Type B pancreatic cell (in vitro differentiated cells): ENCODE measurements around the gene KCNC3. TPM values are rescaled to one million over a fixed set of nuclear protein-coding genes. Genes with fewer than 3 reads are reported as not detected.

Source experiments
- DNase-seq: peaks from one replicate; pipeline ENCODE4 v3.0.0; 2021; ENCODE audit warnings: mixed read lengths; ENCODE audit not compliant: unreplicated experiment; ENCODE audit errors: extremely low spot score
- H3K27ac Mint-ChIP-seq: 2 replicates; pipeline ENCODE4 v1.8.0; 2021; ENCODE audit warnings: mild to moderate bottlenecking, mixed read lengths
- H3K27me3 Mint-ChIP-seq: 2 replicates; pipeline ENCODE4 v1.8.0; 2021; ENCODE audit warnings: mixed read lengths
- H3K36me3 Mint-ChIP-seq: 2 replicates; pipeline ENCODE4 v1.8.0; 2021; ENCODE audit warnings: mixed read lengths
- H3K4me1 Mint-ChIP-seq: one replicate; pipeline ENCODE4 v1.8.0; 2021; ENCODE audit warnings: mixed read lengths; ENCODE audit not compliant: unreplicated experiment
- H3K4me3 Mint-ChIP-seq: 2 replicates; pipeline ENCODE4 v1.8.0; 2021; ENCODE audit warnings: mild to moderate bottlenecking, mixed read lengths
- H3K9me3 Mint-ChIP-seq: 2 replicates; pipeline ENCODE4 v1.8.0; 2021; ENCODE audit warnings: mixed read lengths
- total RNA-seq: library from RNA; stranded (reverse); gene quantifications from 2 replicates; pipeline ENCODE4 v1.2.1, GENCODE V29; 2021; ENCODE audit warnings: low replicate concordance
- TF ChIP-seq, protein P1 (sequence below): fragments of 200-600 bp; sonication (generic); conservative IDR thresholded peaks from 2 replicates; pipeline ENCODE4 v1.5.0; 2021; ENCODE audit warnings: antibody characterized with exemption, mild to moderate bottlenecking

KCNC3 gene
- total RNA-seq, 1 donor from 2014 or later = 9.5 TPM

- no peak for DNase-seq
- Mint-ChIP-seq H3K9me3 (no peaks in the 10 kb centered on the region), H3K4me1 (peaks cover 26% of the 10 kb centered on the region), H3K27ac (no peak overlapping the region), H3K36me3 (no peaks in the 10 kb centered on the region), H3K27me3 (peaks cover 37% of the 10 kb centered on the region), H3K4me3 (peak overlapping the region; percentile 79)
- TF ChIP-seq, protein P1, sequence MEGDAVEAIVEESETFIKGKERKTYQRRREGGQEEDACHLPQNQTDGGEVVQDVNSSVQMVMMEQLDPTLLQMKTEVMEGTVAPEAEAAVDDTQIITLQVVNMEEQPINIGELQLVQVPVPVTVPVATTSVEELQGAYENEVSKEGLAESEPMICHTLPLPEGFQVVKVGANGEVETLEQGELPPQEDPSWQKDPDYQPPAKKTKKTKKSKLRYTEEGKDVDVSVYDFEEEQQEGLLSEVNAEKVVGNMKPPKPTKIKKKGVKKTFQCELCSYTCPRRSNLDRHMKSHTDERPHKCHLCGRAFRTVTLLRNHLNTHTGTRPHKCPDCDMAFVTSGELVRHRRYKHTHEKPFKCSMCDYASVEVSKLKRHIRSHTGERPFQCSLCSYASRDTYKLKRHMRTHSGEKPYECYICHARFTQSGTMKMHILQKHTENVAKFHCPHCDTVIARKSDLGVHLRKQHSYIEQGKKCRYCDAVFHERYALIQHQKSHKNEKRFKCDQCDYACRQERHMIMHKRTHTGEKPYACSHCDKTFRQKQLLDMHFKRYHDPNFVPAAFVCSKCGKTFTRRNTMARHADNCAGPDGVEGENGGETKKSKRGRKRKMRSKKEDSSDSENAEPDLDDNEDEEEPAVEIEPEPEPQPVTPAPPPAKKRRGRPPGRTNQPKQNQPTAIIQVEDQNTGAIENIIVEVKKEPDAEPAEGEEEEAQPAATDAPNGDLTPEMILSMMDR = no peak
Observed at GRCh38 chr19:50326101-50326664, 3.0 kb downstream of the KCNC3 start.

DNA sequence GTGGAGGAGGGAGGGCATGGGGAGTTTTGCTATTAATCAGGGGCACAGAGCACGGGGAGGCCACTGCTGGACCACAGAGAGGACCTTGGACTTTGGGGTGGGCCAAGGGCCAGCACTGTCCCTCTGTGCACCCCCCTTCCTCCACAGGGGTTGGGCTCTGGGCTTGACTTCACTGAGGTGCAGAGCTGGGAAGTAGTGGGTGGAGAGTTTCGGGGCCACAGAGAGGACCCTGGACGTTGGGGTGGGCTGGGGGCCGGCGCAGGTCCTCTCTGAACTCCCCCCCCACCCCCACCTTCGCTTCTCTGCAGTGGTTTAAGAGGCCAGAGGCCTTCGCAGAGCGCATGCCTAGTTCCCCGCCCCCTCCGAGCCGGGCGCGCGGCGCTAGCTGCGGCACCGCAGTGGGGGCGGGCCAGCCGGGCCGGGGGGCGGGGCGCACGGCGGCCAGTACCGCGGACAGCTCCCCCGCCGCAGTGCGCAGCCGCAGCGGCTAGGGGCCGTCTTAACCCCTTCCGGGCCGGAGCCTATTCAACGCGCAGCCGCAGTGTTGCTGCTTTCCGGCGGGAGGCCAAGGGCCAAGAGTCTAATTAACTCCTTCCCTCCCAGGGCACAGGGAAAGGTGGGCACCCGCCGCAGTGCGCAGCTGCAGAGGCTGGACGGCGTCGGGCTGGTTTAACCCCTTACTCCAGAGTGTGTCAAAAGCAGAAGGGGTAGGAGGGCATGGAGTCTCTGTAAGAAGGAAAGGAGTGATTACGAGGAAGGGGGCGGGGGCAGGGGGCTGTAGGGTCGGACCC lies 3.7 kb downstream of the KCNC3 start:
- Mint-ChIP-seq H3K4me3 (peak overlapping the region; percentile 79), H3K27ac (peak overlapping the region; percentile 50), H3K4me1 (peaks cover 25% of the 10 kb centered on the region)

GRCh38 chr19:50324331-50324730 lies 4.8 kb downstream of the KCNC3 start:
- H3K27me3 Mint-ChIP-seq = peaks cover 35% of the 10 kb centered on the region
- no peaks in the 10 kb centered on the region for H3K9me3 Mint-ChIP-seq
- peak overlapping the region; percentile 21 for H3K27ac Mint-ChIP-seq

More for the DNA sequence above, 3.7 kb downstream of the KCNC3 start:
- Mint-ChIP-seq H3K36me3 (no peaks in the 10 kb centered on the region), H3K27me3 (peaks cover 37% of the 10 kb centered on the region), H3K9me3 (no peaks in the 10 kb centered on the region)
- DNase-seq = peak; percentile 93
- TF ChIP-seq, protein P1 = no peak

GRCh38 chr19:50323782-50324133 lies 5.4 kb downstream of the KCNC3 start:
- TF ChIP-seq, protein P1 = no peak
- no peak overlapping the region for H3K4me3 Mint-ChIP-seq
- no peaks in the 10 kb centered on the region for H3K9me3 Mint-ChIP-seq
- peaks cover 14% of the 10 kb centered on the region for H3K4me1 Mint-ChIP-seq
- no peaks in the 10 kb centered on the region for H3K36me3 Mint-ChIP-seq
- H3K27me3 Mint-ChIP-seq = peaks cover 35% of the 10 kb centered on the region
- H3K27ac Mint-ChIP-seq = no peak overlapping the region
- DNase-seq = no peak

More at GRCh38 chr19:50324331-50324730, 4.8 kb downstream of the KCNC3 start:
- no peak for DNase-seq
- TF ChIP-seq, protein P1 = no peak
- Mint-ChIP-seq H3K4me3 (peak overlapping the region; percentile 10), H3K36me3 (no peaks in the 10 kb centered on the region), H3K4me1 (peaks cover 15% of the 10 kb centered on the region)

DNA sequence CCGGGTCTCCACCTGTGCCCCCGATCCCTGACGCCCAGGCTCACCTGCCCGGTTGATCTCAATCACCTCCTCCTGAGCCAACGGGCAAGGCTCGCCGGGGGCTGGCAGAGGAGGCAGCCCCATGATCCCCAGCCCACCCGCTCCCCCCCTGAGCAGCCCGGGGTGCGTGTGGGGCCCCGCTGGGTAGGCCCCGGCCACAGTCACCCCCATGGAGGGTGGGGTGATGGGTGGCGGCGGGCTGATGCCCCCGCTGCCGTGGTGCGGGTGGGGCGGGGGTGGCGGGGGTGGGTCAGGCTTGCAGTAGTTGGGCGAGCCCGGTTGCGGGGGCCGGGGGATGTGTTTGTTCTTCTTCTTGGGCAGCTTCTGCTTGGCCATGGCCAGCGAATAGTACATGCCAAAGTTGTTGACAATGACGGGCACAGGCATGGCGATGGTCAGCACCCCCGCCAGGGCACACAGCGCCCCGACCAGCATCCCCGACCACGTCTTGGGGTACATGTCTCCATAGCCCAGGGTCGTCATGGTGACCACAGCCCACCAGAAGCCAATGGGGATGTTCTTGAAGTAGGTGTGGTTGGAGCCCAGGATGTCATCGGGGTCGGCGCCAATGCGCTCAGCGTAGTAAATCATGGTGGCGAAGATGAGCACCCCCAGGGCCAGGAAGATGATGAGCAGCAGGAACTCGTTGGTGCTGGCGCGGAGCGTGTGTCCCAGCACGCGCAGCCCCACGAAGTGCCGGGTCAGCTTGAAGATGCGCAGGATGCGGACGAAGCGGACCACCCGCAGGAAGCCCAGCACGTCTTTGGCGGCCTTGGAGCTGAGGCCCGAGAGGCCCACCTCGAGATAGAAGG lies 6.0 kb downstream of the KCNC3 start:
- Mint-ChIP-seq H3K9me3 (no peaks in the 10 kb centered on the region), H3K4me3 (no peak overlapping the region), H3K4me1 (peaks cover 14% of the 10 kb centered on the region), H3K27me3 (peaks cover 35% of the 10 kb centered on the region), H3K36me3 (no peaks in the 10 kb centered on the region), H3K27ac (no peak overlapping the region)
- TF ChIP-seq, protein P1 = no peak
- DNase-seq = no peak
